Subcutaneous abdominal adipose tissue (tissue), 5 donors: Measurements from ENCODE around the gene ZNF526.
A peak's percentile ranks its signal among the peaks of the same experiment; 100 is the strongest.

Experiments used
- H3K27ac ChIP-seq: one replicate; pipeline ENCODE4 v1.7.0; 2013; ENCODE audit warnings: low read depth, mild to moderate bottlenecking, inconsistent platforms, low read length, moderate library complexity
- H3K27me3 ChIP-seq, 5 donors: one replicate each; pipeline ENCODE4 v1.7.0; 2013; ENCODE audit warnings: low read length in 5 of 5, inconsistent platforms in 1 of 5; ENCODE audit not compliant: control insufficient read depth in 5 of 5, insufficient read depth in 4 of 5
- H3K36me3 ChIP-seq, 5 donors: one replicate each; pipeline ENCODE4 v1.7.0; 2013; ENCODE audit warnings: low read length in 5 of 5; ENCODE audit not compliant: control insufficient read depth in 5 of 5, insufficient read depth in 5 of 5
- H3K4me1 ChIP-seq, 5 donors: one replicate each; pipeline ENCODE4 v1.7.0; 2013; ENCODE audit warnings: low read length in 5 of 5, mild to moderate bottlenecking in 3 of 5, moderate library complexity in 1 of 5; ENCODE audit not compliant: control insufficient read depth in 5 of 5, insufficient read depth in 5 of 5
- H3K4me3 ChIP-seq, 5 donors: one replicate each; pipeline ENCODE4 v1.7.0; 2013; ENCODE audit warnings: low read length in 5 of 5, low read depth in 1 of 5
- H3K9ac ChIP-seq, 5 donors: one replicate each; pipeline ENCODE4 v1.7.0; 2013; ENCODE audit warnings: low read length in 5 of 5, mild to moderate bottlenecking in 4 of 5, moderate library complexity in 3 of 5
- H3K9me3 ChIP-seq, 5 donors: one replicate each; pipeline ENCODE4 v1.7.0; 2013; ENCODE audit warnings: low read length in 5 of 5; ENCODE audit not compliant: control insufficient read depth in 5 of 5
- donor health status: healthy.
- donor health status: healthy.
- donor health status: healthy.
- donor health status: healthy.
- donor health status: healthy.

Gene ZNF526

DNA sequence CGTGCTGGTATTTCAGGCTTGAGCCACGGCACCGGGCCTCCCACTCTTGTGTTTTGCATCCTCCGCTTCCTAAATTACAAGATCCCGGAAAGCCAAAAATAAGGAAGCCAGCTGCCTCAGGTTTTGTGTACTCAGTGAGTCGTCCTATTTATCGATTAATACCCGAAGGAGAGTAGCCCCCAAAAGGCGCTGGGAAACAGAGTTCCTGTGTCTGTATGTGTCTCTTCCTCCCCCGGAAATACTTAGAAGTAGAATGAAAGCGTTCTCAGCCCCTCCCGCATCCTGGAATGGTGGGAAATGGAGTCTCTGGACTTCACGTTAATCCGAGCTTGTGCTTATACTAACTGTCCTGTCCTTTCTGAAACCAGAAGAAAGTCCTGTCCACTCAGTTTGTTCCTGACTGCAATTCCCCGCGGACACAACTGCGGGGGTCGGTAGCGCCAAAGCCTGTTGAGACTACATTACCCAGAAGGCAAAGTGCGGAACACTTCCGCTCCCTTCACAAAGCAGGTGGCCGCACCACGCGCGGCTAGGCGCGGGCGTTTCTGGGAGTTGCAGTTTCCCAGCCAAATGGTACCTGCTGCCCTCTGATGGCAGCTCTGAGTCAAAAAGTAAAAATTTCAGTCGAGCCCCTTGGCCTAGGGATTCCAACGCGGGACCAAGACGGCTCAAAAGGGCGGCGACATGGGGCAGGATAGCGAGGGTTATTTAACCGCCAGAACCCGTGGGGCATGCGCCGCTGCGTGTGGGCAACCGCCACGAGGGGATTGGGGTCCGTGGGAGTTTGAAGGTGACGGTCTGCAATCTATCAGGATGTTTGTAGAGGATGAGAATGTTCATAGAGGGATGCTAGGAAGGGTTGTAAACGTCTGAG is 24.5 kb downstream of the ZNF526 start:
- Histone ChIP-seq H3K27me3 (peaks cover 0 to 7% (median 0%) of the 10 kb centered on the region in 5 donors), H3K9ac (peak overlapping the region; percentile 70 to 96 (median 73)), H3K4me1 (peaks cover 24 to 59% (median 48%) of the 10 kb centered on the region in 5 donors)

DNA sequence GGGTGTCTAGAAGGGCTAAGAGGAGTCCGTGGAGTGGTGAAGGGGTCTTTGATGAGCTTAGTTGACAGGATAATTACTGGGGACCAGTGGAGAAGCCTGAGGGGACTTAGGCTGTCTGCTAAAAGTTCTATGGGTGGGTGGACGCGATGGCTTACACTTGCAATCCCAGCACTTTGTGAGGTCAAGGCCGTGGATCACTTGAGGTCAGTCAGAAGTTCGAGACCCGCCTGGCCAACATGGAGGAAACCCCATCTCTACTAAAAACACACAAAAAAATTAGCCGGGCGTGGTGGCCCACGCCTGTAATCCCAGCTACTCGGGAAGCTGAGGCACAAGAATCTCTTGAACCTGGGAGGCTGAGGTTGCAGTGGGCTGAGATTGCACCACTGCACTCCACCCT is 25.1 kb downstream of the ZNF526 start:
- H3K4me3 ChIP-seq, result peak overlapping the region in 1 of 5 donors; percentile 76

More for the DNA sequence above, 24.5 kb downstream of the ZNF526 start:
- peaks cover 0 to 26% (median 15%) of the 10 kb centered on the region in 5 donors for H3K36me3 ChIP-seq
- peak overlapping the region; percentile 95 for H3K27ac ChIP-seq
- no peaks in the 10 kb centered on the region for H3K9me3 ChIP-seq
- peak overlapping the region; percentile 66 to 87 (median 76) for H3K4me3 ChIP-seq

DNA sequence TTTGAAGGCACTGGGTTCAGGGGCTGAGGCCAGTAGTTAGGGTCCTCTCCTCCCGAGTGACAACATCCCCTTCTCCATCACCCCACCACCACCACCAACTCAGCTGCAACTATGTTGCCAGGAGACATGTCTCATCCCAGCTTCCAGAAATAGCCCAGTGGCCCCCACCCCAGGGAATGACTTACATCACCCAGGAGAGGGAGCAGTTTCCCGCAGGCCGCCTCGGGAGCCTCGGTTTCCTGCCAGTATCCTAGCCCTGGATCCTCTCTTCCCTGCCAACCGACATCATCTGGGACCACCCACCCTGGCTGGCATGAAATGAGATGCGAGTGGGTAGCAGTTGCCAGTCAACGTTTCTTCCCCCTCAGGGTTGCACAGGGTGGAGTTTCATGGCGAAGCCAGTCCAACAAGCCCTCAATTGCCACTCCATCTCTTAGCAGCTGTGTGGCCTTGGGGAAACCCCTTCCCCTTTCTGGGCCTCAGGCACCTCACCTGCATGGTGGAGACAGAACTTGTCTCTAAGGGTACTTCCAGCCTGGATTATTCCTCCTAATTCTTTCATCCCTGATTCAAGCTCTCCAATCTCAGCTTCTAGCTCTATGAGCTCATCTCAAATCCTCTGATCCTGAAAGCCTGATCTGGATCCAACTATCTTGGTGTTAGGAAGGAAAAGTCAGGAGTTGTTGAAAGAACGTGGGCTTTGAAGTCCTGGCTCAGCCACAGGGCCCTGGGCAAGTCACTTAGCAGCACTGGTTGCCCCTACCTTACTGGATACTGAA is 26.2 kb downstream of the ZNF526 start:
- Histone ChIP-seq H3K4me3 (no peak overlapping the region), H3K9me3 (no peaks in the 10 kb centered on the region), H3K36me3 (peaks cover 0 to 26% (median 18%) of the 10 kb centered on the region in 5 donors), H3K27ac (peak overlapping the region; percentile 51), H3K9ac (peak overlapping the region in 1 of 5 donors; percentile 11), H3K4me1 (peaks cover 31 to 63% (median 49%) of the 10 kb centered on the region in 5 donors), H3K27me3 (peaks cover 0 to 7% (median 0%) of the 10 kb centered on the region in 5 donors)

More for the DNA sequence above, 25.1 kb downstream of the ZNF526 start:
- Histone ChIP-seq H3K36me3 (peaks cover 0 to 27% (median 18%) of the 10 kb centered on the region in 5 donors), H3K27me3 (peaks cover 0 to 7% (median 0%) of the 10 kb centered on the region in 5 donors), H3K27ac (peak overlapping the region; percentile 95), H3K4me1 (peaks cover 29 to 63% (median 50%) of the 10 kb centered on the region in 5 donors), H3K9me3 (no peaks in the 10 kb centered on the region), H3K9ac (peak overlapping the region in 2 of 5 donors; percentile 18 to 26)

DNA sequence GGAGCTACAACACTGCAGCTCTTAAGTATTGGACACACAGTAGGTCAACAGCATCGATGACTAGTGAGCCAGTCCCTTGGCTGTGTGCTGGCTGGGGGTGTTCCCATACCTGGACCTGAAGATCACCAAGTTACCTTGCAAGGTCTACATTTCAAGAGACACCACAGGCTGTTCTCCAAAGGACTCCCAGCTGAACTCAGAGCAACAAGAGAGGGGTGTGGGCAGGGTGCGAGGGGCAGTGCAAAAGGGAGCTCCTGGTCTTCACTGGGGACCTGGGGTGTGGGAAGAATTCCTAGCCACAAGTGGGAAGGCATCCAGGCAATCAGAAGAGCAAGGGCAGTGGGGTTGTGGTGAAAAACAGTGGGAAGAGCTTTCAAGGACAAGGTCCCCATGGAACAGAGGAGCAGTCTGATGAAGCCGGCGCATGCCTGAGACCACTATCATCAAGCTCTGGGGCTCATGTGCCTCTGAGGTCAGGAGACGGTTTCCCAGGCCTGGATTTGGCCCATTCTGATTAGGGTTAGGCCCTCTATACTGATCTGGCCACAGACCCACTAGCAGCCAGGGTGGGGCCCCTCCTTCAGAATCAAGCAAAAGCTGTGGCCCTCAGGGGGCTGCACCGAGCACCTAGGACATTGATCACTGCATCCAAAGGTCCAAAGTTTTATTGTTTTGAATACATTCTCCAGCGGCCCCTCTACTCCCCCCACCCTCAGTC is 27.0 kb downstream of the ZNF526 start:
- peaks cover 0 to 26% (median 18%) of the 10 kb centered on the region in 5 donors for H3K36me3 ChIP-seq
- no peak overlapping the region for H3K9ac ChIP-seq
- H3K9me3 ChIP-seq, result no peaks in the 10 kb centered on the region
- H3K27ac ChIP-seq, result peak overlapping the region; percentile 51
- H3K4me1 ChIP-seq, result peaks cover 27 to 63% (median 50%) of the 10 kb centered on the region in 5 donors
- H3K4me3 ChIP-seq, result no peak overlapping the region
- H3K27me3 ChIP-seq, result peaks cover 0 to 7% (median 0%) of the 10 kb centered on the region in 5 donors

DNA sequence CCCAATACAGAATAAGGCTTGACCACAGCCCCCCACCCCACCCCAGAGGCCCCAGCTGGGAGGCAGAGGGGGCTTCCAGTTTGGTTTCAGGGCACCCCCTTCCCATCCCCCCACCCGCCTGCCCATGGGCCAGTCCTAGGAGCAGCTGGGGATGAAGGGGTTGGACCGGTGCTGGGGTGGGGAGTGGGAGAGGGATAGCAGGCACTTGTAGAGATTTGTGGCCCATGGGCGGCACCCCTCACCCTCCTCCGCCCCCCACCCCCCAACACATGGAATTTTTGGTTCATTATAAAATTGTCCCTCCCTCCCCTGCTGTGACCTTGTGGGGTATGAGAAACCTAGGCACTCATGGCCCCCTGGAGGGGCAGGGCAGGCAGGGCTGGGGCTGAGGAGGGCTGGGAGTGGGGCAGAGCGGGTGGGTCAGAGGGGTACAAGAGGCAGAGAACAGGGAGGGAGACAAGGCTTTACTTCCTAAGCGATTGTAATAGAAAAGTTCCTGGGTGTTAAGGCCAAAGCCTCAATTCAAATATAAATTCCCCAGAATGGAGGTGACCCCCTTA is 27.6 kb downstream of the ZNF526 start:
- Histone ChIP-seq H3K4me1 (peaks cover 24 to 70% (median 56%) of the 10 kb centered on the region in 5 donors), H3K9ac (no peak overlapping the region), H3K27ac (no peak overlapping the region)

DNA sequence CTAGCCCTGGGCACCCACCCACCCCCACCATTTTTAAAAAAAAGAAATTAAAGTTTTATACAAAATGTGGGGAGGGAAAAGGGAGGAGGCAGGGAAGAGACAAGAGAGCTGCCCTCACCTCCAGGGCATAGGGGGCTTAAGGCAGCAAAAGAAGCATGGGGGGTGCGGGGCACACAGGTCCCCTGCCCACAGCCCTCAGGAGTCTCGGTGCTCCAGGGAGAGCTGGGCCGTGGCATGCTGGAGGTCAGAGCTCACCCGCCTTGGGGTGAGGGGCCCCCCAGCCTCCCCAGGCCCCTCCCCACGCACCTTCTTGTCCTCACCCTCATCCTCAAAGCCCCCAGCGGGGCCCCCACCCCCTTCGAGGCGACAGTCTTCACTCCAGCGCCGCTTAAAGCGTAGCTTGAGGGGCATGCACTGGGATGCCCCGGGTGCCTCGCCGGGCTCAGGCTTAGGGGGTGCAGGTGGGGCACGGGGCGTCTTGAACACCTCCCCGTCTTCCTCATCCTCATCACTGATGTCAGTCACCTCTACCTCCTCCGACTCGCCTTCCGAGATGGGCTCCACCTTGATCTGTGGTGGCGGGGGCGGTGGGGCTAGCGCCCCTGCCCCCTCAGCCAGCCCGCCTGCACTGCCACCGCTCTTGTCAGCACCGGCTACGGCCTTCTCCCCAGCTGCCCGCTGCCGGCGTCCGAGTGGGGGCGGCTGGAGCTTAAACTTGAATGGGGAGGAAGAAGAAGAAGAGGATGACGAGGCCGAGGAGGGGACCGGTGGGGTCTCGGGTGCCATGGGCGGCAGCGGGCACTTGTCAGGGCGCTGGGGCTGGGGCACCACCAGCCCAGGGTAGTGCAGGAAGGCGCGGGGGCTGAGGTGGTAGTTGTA is 28.4 kb downstream of the ZNF526 start:
- Histone ChIP-seq H3K4me3 (no peak overlapping the region), H3K9ac (no peak overlapping the region), H3K4me1 (peaks cover 17 to 72% (median 61%) of the 10 kb centered on the region in 5 donors), H3K9me3 (no peaks in the 10 kb centered on the region), H3K36me3 (peaks cover 0 to 26% (median 18%) of the 10 kb centered on the region in 5 donors), H3K27ac (peak overlapping the region; percentile 23), H3K27me3 (no peaks in the 10 kb centered on the region)

More for the DNA sequence above, 27.6 kb downstream of the ZNF526 start:
- Histone ChIP-seq H3K4me3 (no peak overlapping the region), H3K27me3 (peaks cover 0 to 6% (median 0%) of the 10 kb centered on the region in 5 donors), H3K9me3 (no peaks in the 10 kb centered on the region), H3K36me3 (peaks cover 0 to 26% (median 18%) of the 10 kb centered on the region in 5 donors)

DNA sequence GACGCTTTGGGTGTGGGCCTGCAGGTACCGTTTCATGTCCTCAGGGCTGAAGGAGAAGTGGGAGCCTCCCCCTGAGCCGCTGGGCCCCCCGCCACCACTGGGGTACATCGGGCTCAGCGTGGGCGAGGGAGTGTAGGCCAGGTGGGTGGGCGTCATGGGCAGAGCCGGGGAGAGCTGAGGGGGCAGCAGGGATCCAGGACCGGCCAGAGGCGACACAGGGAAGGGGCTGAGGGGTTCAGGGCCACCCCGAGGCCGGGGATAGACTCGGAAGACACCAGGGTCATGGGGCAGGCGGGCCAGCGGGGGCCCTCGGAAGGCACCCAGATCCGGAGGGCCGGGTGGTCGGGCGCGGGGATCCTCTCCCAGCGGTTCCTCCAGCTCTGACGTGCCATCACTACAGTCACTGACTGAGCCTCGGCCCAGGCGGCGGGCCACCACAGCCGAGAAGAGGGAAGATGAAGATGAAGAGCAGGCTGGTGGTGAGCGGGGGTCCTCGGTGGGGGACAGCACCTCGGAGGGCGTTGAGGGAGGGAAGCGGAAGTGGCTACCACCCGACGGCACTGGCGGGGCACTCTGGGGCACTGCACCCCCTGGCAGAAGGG is 29.1 kb downstream of the ZNF526 start:
- Histone ChIP-seq H3K36me3 (peaks cover 0 to 26% (median 18%) of the 10 kb centered on the region in 5 donors), H3K27me3 (no peaks in the 10 kb centered on the region), H3K27ac (peak overlapping the region; percentile 23), H3K4me1 (peaks cover 17 to 65% (median 53%) of the 10 kb centered on the region in 5 donors), H3K4me3 (no peak overlapping the region), H3K9ac (peak overlapping the region in 1 of 5 donors; percentile 51), H3K9me3 (no peaks in the 10 kb centered on the region)

DNA sequence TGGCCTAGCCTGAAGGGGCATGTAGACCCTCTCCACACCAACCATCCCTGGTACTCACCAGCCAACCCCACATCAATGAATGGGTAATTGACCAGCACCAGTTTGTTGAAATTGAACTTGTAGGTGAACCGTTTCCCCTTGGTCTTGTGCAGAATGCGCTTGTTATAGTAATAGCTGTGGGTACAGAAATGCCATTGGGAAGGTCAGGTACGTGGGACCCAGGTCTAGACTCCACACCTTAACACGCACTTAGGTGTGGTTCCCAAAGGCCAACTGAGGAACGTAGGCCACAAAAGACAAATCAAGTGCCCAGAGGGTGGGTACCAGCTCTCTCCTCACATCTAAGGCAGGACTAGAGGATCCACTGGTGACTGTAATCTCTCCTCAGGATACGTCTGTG is 29.7 kb downstream of the ZNF526 start:
- H3K36me3 ChIP-seq, result peaks cover 0 to 26% (median 18%) of the 10 kb centered on the region in 5 donors
- H3K27me3 ChIP-seq, result no peaks in the 10 kb centered on the region
- peak overlapping the region; percentile 76 for H3K27ac ChIP-seq
- H3K9me3 ChIP-seq, result no peaks in the 10 kb centered on the region
- peak overlapping the region in 2 of 5 donors; percentile 13 to 54 for H3K4me3 ChIP-seq
- peaks cover 13 to 64% (median 53%) of the 10 kb centered on the region in 5 donors for H3K4me1 ChIP-seq
- peak overlapping the region in 1 of 5 donors; percentile 51 for H3K9ac ChIP-seq
